CD4-positive, alpha-beta T cell (primary cell): Measurements from ENCODE around the gene ANO10. TPM values are rescaled to one million over a fixed set of nuclear protein-coding genes. Genes with fewer than 3 reads are reported as not detected.
"Not testable (repeated sequence)": the region's sequence is repeated elsewhere in the genome, so short reads cannot be mapped to it uniquely, and the experiment has no call there.

Experiments
- ATAC-seq: fragments of 200-7000 bp; cut with Tn5 transposase; one replicate; pipeline ENCODE4 v1.10.0; 2022; ENCODE audit warnings: mild to moderate bottlenecking; ENCODE audit not compliant: poor library complexity
- CTCF ChIA-PET: fragments of 350-600 bp; sonication (Branson Sonifier 250); formaldehyde crosslinking; loops from one replicate; lab custom pipeline; 2021; ENCODE audit warnings: antibody characterized with exemption, inconsistent platforms; lab: Charles Lee
- POLR2A ChIA-PET: fragments of 350-600 bp; sonication (Branson Sonifier 250); formaldehyde crosslinking; loops from one replicate; lab custom pipeline; 2021; ENCODE audit warnings: antibody characterized with exemption, inconsistent platforms; lab: Charles Lee
- DNase-seq, 14 experiments: peaks; one replicate each; pipeline ENCODE4 v3.0.0-alpha.2; 2013 to 2020; ENCODE audit warnings: mixed read lengths in 2 of 14
- H3K27ac ChIP-seq, 2 donors: one replicate each; pipeline versions ENCODE4 v1.5.1 to v1.7.0; 2013; ENCODE audit warnings: low read length in 2 of 2, low read depth in 1 of 2, mild to moderate bottlenecking in 1 of 2
- H3K27me3 ChIP-seq, 2 experiments: 1 replicate in 1 of 2; 2 replicates in 1 of 2; pipeline versions ENCODE4 v1.6.1 to v1.7.0; 2013; ENCODE audit warnings: low read length in 2 of 2, control low read depth in 1 of 2, mild to moderate bottlenecking in 1 of 2, moderate library complexity in 1 of 2; ENCODE audit not compliant: insufficient read depth in 2 of 2, control insufficient read depth in 1 of 2
- H3K36me3 ChIP-seq: one replicate; pipeline ENCODE4 v1.6.1; 2013; ENCODE audit warnings: low read length, control low read depth; ENCODE audit not compliant: insufficient read depth
- H3K4me1 ChIP-seq: one replicate; pipeline ENCODE4 v1.6.1; 2013; ENCODE audit warnings: low read length, control low read depth; ENCODE audit not compliant: insufficient read depth
- H3K4me3 ChIP-seq: one replicate; pipeline ENCODE4 v1.5.1; 2013; ENCODE audit warnings: mild to moderate bottlenecking, low read length, moderate library complexity
- H3K9me3 ChIP-seq, 2 experiments: 1 replicate in 1 of 2; 2 replicates in 1 of 2; pipeline versions ENCODE4 v1.6.1 to v1.7.0; 2013; ENCODE audit warnings: low read length in 2 of 2, mild to moderate bottlenecking in 2 of 2, control low read depth in 1 of 2, moderate library complexity in 1 of 2; ENCODE audit not compliant: control insufficient read depth in 1 of 2, insufficient read depth in 1 of 2
- H3K27ac Mint-ChIP-seq: one replicate; pipeline ENCODE4 v1.8.0; 2020; ENCODE audit warnings: mixed read lengths
- H3K27me3 Mint-ChIP-seq: one replicate; pipeline ENCODE4 v1.8.0; 2021; ENCODE audit warnings: mixed read lengths
- H3K36me3 Mint-ChIP-seq: one replicate; pipeline ENCODE4 v1.8.0; 2021; ENCODE audit warnings: low read depth, mixed read lengths
- H3K4me1 Mint-ChIP-seq: one replicate; pipeline ENCODE4 v1.8.0; 2021; ENCODE audit warnings: low read depth, mixed read lengths
- H3K4me3 Mint-ChIP-seq: one replicate; pipeline ENCODE4 v1.8.0; 2020; ENCODE audit warnings: mild to moderate bottlenecking, mixed read lengths
- H3K9me3 Mint-ChIP-seq: one replicate; pipeline ENCODE4 v1.8.0; 2020; ENCODE audit warnings: mixed read lengths
- intact Hi-C, 2 experiments: fragments of 100-400 bp; cut with DNase I in 1 of 2; cut with micrococcal nuclease in 1 of 2; formaldehyde crosslinking; loops; one replicate each; pipeline versions ENCODE4 v1.15.1 to v1.9.0; 2023 to 2025; cut with DNase I, micrococcal nuclease
- polyA plus RNA-seq, 2 donors: library from polyadenylated mRNA; unstranded; fragments of 120-200 nt; gene quantifications; one replicate each; pipeline ENCODE4 v1.2.1, GENCODE V29; 2013
- total RNA-seq, 174 experiments: library from RNA in 2 of 174; stranded (reverse) in 2 of 174; gene quantifications; one replicate each; pipeline ENCODE4 v1.2.3 and lab custom pipeline; 2021 to 2026
- TF ChIP-seq, protein P1 (sequence below): fragments of 200-600 bp; IDR thresholded peaks from one replicate; pipeline ENCODE4 v1.8.0; 2022; ENCODE audit warnings: antibody characterized with exemption, mild to moderate bottlenecking

The ANO10 gene, protein sequence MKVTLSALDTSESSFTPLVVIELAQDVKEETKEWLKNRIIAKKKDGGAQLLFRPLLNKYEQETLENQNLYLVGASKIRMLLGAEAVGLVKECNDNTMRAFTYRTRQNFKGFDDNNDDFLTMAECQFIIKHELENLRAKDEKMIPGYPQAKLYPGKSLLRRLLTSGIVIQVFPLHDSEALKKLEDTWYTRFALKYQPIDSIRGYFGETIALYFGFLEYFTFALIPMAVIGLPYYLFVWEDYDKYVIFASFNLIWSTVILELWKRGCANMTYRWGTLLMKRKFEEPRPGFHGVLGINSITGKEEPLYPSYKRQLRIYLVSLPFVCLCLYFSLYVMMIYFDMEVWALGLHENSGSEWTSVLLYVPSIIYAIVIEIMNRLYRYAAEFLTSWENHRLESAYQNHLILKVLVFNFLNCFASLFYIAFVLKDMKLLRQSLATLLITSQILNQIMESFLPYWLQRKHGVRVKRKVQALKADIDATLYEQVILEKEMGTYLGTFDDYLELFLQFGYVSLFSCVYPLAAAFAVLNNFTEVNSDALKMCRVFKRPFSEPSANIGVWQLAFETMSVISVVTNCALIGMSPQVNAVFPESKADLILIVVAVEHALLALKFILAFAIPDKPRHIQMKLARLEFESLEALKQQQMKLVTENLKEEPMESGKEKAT
- total RNA-seq (1 to 10 TPM; 6.9 to 8.0 TPM), total RNA-seq (lab: John Stamatoyannopoulos, UW) (1.4 to 16.0 (median 7.4) reads per million in 172 experiments)
- 5.6 TPM for polyA plus RNA-seq (2013, experiment 1 of 2)
- polyA plus RNA-seq (2013, experiment 2 of 2), result 6.0 TPM

DNA sequence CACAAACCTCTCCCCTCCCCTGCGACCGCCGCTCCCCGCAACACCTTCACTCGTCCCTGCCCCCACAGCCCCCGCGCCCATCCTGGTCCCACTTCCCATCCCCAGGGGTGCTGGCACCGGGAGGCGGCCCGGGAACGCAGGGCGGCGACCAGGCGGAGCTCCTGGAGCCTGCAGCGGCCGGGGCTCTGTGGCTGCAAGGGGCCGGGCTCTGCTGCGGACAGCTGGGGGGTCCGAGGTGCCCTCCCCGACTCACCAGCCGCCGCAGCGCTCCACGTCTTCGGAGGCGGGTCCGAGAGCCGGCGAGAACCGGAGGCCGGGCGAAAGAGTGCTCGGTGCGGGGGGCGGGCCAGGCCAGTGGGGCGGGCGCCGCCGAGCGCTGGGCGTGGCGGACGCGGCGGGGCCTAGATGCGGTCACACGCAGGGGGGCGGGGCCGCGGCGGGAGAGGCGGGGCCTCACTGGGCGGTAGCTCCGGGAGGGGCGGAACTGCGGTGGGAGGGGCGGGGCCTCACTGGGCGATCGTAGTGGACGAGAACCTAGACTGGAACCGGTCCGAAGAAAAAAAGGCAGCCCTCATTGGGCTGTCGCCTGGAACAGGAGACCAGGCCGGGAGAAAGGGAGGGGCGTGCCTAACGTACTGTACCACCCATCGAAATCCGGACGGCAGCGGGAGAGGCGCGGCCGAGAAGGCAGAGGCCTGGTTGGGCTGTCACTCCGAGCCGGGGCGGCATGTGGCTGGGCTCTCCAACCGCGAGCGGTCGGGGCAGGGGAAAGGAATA lies at the start of gene ANO10:
ANO10 (minus strand) TSS at position 356 of the 777 bp plus-strand sequence. CDS start 16,159 bp downstream, outside the sequence.
- Histone ChIP-seq H3K9me3 (no peaks in the 10 kb centered on the region), H3K27ac (peak within 1 kb of the TSS in 1 of 2 donors; percentile 23), H3K36me3 (no peaks in the 10 kb centered on the region), H3K4me3 (peak within 1 kb of the TSS; percentile 68), H3K4me1 (peaks cover 16% of the 10 kb centered on the region), H3K27me3 (no peaks in the 10 kb centered on the region)
- TF ChIP-seq, protein P1, sequence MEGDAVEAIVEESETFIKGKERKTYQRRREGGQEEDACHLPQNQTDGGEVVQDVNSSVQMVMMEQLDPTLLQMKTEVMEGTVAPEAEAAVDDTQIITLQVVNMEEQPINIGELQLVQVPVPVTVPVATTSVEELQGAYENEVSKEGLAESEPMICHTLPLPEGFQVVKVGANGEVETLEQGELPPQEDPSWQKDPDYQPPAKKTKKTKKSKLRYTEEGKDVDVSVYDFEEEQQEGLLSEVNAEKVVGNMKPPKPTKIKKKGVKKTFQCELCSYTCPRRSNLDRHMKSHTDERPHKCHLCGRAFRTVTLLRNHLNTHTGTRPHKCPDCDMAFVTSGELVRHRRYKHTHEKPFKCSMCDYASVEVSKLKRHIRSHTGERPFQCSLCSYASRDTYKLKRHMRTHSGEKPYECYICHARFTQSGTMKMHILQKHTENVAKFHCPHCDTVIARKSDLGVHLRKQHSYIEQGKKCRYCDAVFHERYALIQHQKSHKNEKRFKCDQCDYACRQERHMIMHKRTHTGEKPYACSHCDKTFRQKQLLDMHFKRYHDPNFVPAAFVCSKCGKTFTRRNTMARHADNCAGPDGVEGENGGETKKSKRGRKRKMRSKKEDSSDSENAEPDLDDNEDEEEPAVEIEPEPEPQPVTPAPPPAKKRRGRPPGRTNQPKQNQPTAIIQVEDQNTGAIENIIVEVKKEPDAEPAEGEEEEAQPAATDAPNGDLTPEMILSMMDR, result no peak
- no peaks in the 10 kb centered on the region for H3K36me3 Mint-ChIP-seq
- peak; percentile 92 for ATAC-seq
- no peaks in the 10 kb centered on the region for H3K27me3 Mint-ChIP-seq
- DNase-seq, result peak; percentile 87 to 98 (median 93)
- POLR2A ChIA-PET, result interaction anchor here (0.6 to 1.7 kb wide), 9 partner anchors 8 to 136 kb away, joined by 3 to 12 read pairs (median 4); partner anchors contain the start of gene ABHD5
- H3K27ac Mint-ChIP-seq, result peak within 1 kb of the TSS; percentile 82
- H3K4me1 Mint-ChIP-seq, result peaks cover 21% of the 10 kb centered on the region
- peak within 1 kb of the TSS; percentile 90 for H3K4me3 Mint-ChIP-seq
- intact Hi-C loops, result loop anchor here (5.0 to 10.0 kb wide), 8 partner anchors 70 to 1665 kb away; partner anchors contain the start of genes ABHD5 (in 1 of the 2), KIAA1143 (in 1 of the 2), KIF15 (in 1 of the 2) and POMGNT2 (in 1 of the 2)
- H3K9me3 Mint-ChIP-seq, result no peaks in the 10 kb centered on the region
- CTCF ChIA-PET, result no interaction called here

- peaks cover 30% of the 10 kb centered on the region for H3K27me3 Mint-ChIP-seq
- no peaks in the 10 kb centered on the region for H3K36me3 Mint-ChIP-seq
- no peaks in the 10 kb centered on the region for H3K9me3 Mint-ChIP-seq
- H3K4me3 Mint-ChIP-seq, result no peak overlapping the region
- ChIA-PET CTCF (no interaction called here), POLR2A (no interaction called here)
- no peaks in the 10 kb centered on the region for H3K27me3 ChIP-seq
- no peak for ATAC-seq
- H3K4me1 Mint-ChIP-seq, result no peaks in the 10 kb centered on the region
- no peaks in the 10 kb centered on the region for H3K4me1 ChIP-seq
- no peaks in the 10 kb centered on the region for H3K36me3 ChIP-seq
- no peak overlapping the region for H3K27ac ChIP-seq
- H3K27ac Mint-ChIP-seq, result no peak overlapping the region
- intact Hi-C loops, result no loop called here
- H3K4me3 ChIP-seq, result no peak overlapping the region
- no peak for DNase-seq
- TF ChIP-seq, protein P1, result no peak
- no peaks in the 10 kb centered on the region for H3K9me3 ChIP-seq
Observed at GRCh38 chr3:43670635-43671522, 49.1 kb upstream of the ANO10 start.

DNA sequence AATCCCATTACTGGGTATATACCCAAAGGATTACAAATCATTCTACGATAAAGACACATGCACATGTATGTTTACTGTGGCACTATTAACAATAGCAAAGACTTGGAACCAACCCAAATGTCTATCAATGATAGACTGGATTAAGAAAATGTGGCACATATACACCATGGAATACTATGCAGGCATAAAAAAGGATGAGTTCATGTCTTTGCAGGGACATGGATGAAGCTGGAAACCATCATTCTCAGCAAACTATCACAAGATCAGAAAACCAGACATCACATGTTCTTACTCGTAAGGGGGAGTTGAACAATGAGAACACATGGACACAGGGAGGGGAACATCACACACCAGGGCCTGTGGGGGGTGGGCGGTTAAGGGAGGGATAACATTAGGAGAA lies 43.2 kb upstream of the ANO10 start:
- H3K4me3 ChIP-seq, ATAC-seq, H3K9me3 ChIP-seq, H3K36me3 Mint-ChIP-seq, H3K4me1 ChIP-seq, DNase-seq, POLR2A ChIA-PET, H3K27me3 ChIP-seq, H3K4me3 Mint-ChIP-seq, H3K27ac Mint-ChIP-seq, H3K27ac ChIP-seq, H3K9me3 Mint-ChIP-seq, H3K36me3 ChIP-seq, CTCF ChIA-PET, H3K4me1 Mint-ChIP-seq, intact Hi-C loops: not testable (repeated sequence)
- peaks cover 25% of the 10 kb centered on the region for H3K27me3 Mint-ChIP-seq

DNA sequence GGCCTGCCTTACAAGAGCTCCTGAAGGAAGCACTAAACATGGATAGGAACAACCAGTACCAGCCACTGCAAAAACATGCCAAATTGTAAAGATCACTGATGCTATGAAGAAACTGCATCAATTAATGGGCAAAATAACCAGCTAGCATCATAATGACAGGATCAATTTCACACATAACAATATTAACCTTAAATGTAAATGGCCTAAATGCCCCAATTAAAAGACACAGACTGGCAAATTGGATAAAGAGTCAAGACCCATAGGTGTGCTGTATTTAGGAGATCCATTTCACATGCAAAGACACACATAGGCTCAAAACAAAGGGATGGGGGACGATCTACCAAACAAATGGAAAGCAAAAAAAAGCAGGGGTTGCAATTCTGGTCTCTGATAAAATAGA lies 39.6 kb upstream of the ANO10 start:
- H3K9me3 Mint-ChIP-seq, H3K4me1 ChIP-seq, H3K36me3 Mint-ChIP-seq, ATAC-seq, H3K4me3 Mint-ChIP-seq, CTCF ChIA-PET, H3K4me1 Mint-ChIP-seq, H3K4me3 ChIP-seq, DNase-seq, H3K27ac Mint-ChIP-seq, H3K27me3 ChIP-seq, H3K27me3 Mint-ChIP-seq, H3K36me3 ChIP-seq, intact Hi-C loops, POLR2A ChIA-PET, H3K27ac ChIP-seq: not testable (repeated sequence)
- H3K9me3 ChIP-seq, result peaks cover 0 to 10% of the 10 kb centered on the region in 2 experiments
